ENCODE data around the gene ASB4.

ASB4 gene

DNA sequence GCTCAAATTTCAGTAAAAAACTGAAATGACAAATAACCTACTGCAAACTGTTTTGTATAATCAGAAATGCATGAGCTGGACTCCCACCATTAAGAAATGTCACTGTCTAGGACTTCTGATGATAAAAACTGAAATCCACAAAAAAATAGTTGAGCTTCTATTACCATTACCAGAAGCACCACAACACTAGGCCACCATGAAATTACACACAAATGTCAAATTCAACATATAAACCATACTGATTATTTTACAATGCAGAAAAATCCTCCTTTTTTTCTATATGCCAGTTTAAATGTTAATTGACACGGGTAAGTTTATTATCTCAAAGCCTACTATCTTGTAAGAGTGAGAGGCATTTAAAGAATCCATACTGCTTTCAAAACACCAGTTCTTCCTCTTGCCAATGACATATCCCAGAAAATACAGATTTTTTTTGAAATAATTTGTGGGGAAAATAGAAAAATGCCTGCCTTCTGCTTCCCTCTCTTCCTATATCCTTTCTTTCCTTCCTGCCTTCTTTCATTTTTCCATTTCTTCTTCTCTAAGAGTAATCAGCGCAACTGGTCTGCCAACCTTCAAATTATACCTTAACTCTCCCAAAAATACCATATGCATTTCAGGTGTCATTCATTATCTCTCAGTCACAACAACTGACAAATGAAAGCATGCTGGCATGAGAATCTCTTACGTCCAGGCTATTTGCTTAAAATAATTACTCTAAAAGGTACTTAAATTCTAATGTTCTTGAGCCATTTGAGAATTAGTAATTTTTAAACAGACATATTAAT lies 98.3 kb downstream of the ASB4 start:
- ChIA-PET CTCF (no interaction called here), POLR2A (no interaction called here)
- TF ChIP-seq, protein P1, sequence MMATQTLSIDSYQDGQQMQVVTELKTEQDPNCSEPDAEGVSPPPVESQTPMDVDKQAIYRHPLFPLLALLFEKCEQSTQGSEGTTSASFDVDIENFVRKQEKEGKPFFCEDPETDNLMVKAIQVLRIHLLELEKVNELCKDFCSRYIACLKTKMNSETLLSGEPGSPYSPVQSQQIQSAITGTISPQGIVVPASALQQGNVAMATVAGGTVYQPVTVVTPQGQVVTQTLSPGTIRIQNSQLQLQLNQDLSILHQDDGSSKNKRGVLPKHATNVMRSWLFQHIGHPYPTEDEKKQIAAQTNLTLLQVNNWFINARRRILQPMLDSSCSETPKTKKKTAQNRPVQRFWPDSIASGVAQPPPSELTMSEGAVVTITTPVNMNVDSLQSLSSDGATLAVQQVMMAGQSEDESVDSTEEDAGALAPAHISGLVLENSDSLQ (IDR thresholded peaks at IDR 0.05): no peak
- no peak for TF ChIP-seq CTBP1 (IDR thresholded peaks at IDR 0.05; ENCODE audit: borderline replicate concordance)
- TF ChIP-seq ZNF384 (IDR thresholded peaks at IDR 0.05): no peak
- no peak for TF ChIP-seq HDGF (IDR thresholded peaks at IDR 0.05; ENCODE audit: borderline replicate concordance)
- no peak for TF ChIP-seq BHLHE40 (IDR thresholded peaks at IDR 0.05; ENCODE audit: borderline replicate concordance)
- TF ChIP-seq TARDBP (IDR thresholded peaks at IDR 0.05): no peak
- no peak for TF ChIP-seq LEF1 (IDR thresholded peaks at IDR 0.05; ENCODE audit: borderline replicate concordance)
- TF ChIP-seq FOXA1 (IDR thresholded peaks at IDR 0.05): no peak
- TF ChIP-seq ELF4 (IDR thresholded peaks at IDR 0.05): no peak
- no peak for TF ChIP-seq L3MBTL2 (conservative IDR thresholded peaks at IDR 0.05)
- no peak for TF ChIP-seq NFRKB (IDR thresholded peaks at IDR 0.05)
- no peak for TF ChIP-seq ARNT (IDR thresholded peaks at IDR 0.05)
- TF ChIP-seq FOXM1 (IDR thresholded peaks at IDR 0.05; ENCODE audit: borderline replicate concordance): no peak
- no peak for TF ChIP-seq FOXK2 (IDR thresholded peaks at IDR 0.05)
- no peak for TF ChIP-seq SUZ12 (IDR thresholded peaks at IDR 0.05)
- TF ChIP-seq SP1 (IDR thresholded peaks at IDR 0.05): no peak

GRCh38 chr7:95584769-95585425 lies 99.2 kb downstream of the ASB4 start:
- POLR2A ChIA-PET: no interaction called here
- TF ChIP-seq HDGF (IDR thresholded peaks at IDR 0.05; ENCODE audit: borderline replicate concordance): no peak
- TF ChIP-seq L3MBTL2 (conservative IDR thresholded peaks at IDR 0.05): no peak
- no peak for TF ChIP-seq SP1 (IDR thresholded peaks at IDR 0.05)
- TF ChIP-seq LEF1 (IDR thresholded peaks at IDR 0.05; ENCODE audit: borderline replicate concordance): no peak
- TF ChIP-seq NFRKB (IDR thresholded peaks at IDR 0.05): no peak
- TF ChIP-seq, protein P1 (IDR thresholded peaks at IDR 0.05): no peak
- no peak for TF ChIP-seq FOXA1 (IDR thresholded peaks at IDR 0.05)
- TF ChIP-seq SUZ12 (IDR thresholded peaks at IDR 0.05): no peak
- TF ChIP-seq BHLHE40 (IDR thresholded peaks at IDR 0.05; ENCODE audit: borderline replicate concordance): no peak
- no peak for TF ChIP-seq FOXK2 (IDR thresholded peaks at IDR 0.05)
- no peak for TF ChIP-seq TARDBP (IDR thresholded peaks at IDR 0.05)
- TF ChIP-seq FOXM1 (IDR thresholded peaks at IDR 0.05; ENCODE audit: borderline replicate concordance): no peak
- no peak for TF ChIP-seq CTBP1 (IDR thresholded peaks at IDR 0.05; ENCODE audit: borderline replicate concordance)
- TF ChIP-seq ZNF384 (IDR thresholded peaks at IDR 0.05): no peak
- TF ChIP-seq ARNT (IDR thresholded peaks at IDR 0.05): no peak
- no peak for TF ChIP-seq ELF4 (IDR thresholded peaks at IDR 0.05)
- CTCF ChIA-PET: no interaction called here
- DNase-seq (ENCODE audit: extremely low spot score): no peak

More for the DNA sequence above, 98.3 kb downstream of the ASB4 start:
- DNase-seq (ENCODE audit: extremely low spot score): no peak

DNA sequence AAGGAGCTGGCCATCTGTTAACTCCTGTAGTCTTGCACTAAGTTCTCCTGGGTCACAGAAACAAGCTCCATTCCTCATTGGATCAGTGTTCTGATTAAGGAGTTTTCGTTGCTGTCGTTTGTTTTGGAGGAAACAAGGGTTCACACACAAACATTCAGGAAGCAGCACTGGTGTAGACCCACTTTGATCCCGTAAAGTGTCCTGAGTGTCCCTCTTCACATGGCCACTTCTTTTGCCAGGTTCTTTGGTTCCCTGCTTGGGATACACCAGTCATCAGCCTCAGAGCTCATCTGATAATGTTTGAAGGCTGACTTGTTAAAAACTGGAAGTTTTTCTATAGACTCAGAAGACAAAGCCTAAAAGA lies 99.7 kb downstream of the ASB4 start:
- ChIA-PET POLR2A (no interaction called here), CTCF (no interaction called here)
- DNase-seq (ENCODE audit: extremely low spot score): no peak
- no peak for TF ChIP-seq L3MBTL2 (conservative IDR thresholded peaks at IDR 0.05)
- TF ChIP-seq FOXM1 (IDR thresholded peaks at IDR 0.05; ENCODE audit: borderline replicate concordance): no peak
- TF ChIP-seq, protein P1 (IDR thresholded peaks at IDR 0.05): no peak
- no peak for TF ChIP-seq CTBP1 (IDR thresholded peaks at IDR 0.05; ENCODE audit: borderline replicate concordance)
- TF ChIP-seq LEF1 (IDR thresholded peaks at IDR 0.05; ENCODE audit: borderline replicate concordance): no peak
- no peak for TF ChIP-seq SUZ12 (IDR thresholded peaks at IDR 0.05)
- no peak for TF ChIP-seq NFRKB (IDR thresholded peaks at IDR 0.05)
- no peak for TF ChIP-seq ARNT (IDR thresholded peaks at IDR 0.05)
- no peak for TF ChIP-seq ELF4 (IDR thresholded peaks at IDR 0.05)
- TF ChIP-seq FOXA1 (IDR thresholded peaks at IDR 0.05): no peak
- TF ChIP-seq ZNF384 (IDR thresholded peaks at IDR 0.05): no peak
- TF ChIP-seq SP1 (IDR thresholded peaks at IDR 0.05): no peak
- TF ChIP-seq BHLHE40 (IDR thresholded peaks at IDR 0.05; ENCODE audit: borderline replicate concordance): no peak

DNA sequence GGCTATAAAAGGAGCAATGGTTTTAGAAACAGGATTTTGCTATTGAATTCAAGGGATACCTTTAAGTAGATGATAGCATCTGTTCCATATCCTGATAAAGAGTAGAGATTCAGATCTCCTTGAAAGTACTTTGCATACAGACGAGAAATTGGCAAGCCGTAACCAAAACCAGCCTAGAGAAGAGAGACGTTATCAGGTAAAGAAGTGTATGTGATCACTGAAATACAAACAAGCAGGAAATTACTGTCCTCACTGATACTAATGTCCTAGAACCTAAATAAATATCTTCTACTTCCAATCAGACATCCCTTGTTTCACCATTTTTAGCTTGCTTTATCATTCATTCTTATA lies 101.2 kb downstream of the ASB4 start:
- CTCF ChIA-PET: no interaction called here
- no peak for DNase-seq (ENCODE audit: extremely low spot score)
- POLR2A ChIA-PET: no interaction called here
- no peak for TF ChIP-seq SUZ12 (IDR thresholded peaks at IDR 0.05)
- no peak for TF ChIP-seq LEF1 (IDR thresholded peaks at IDR 0.05; ENCODE audit: borderline replicate concordance)
- no peak for TF ChIP-seq CTBP1 (IDR thresholded peaks at IDR 0.05; ENCODE audit: borderline replicate concordance)
- TF ChIP-seq FOXA1 (IDR thresholded peaks at IDR 0.05): no peak
- TF ChIP-seq ZNF384 (IDR thresholded peaks at IDR 0.05): no peak
- TF ChIP-seq, protein P1 (IDR thresholded peaks at IDR 0.05): no peak
- TF ChIP-seq FOXM1 (IDR thresholded peaks at IDR 0.05; ENCODE audit: borderline replicate concordance): no peak
- no peak for TF ChIP-seq NFRKB (IDR thresholded peaks at IDR 0.05)
- TF ChIP-seq L3MBTL2 (conservative IDR thresholded peaks at IDR 0.05): no peak
- no peak for TF ChIP-seq FOXK2 (IDR thresholded peaks at IDR 0.05)
- TF ChIP-seq ARNT (IDR thresholded peaks at IDR 0.05): no peak
- TF ChIP-seq HDGF (IDR thresholded peaks at IDR 0.05; ENCODE audit: borderline replicate concordance): no peak

- POLR2A ChIA-PET: no interaction called here
- TF ChIP-seq L3MBTL2 (conservative IDR thresholded peaks at IDR 0.05) (no peak), CTBP1 (IDR thresholded peaks at IDR 0.05; ENCODE audit: borderline replicate concordance) (no peak), ELF4 (IDR thresholded peaks at IDR 0.05) (no peak), ZNF384 (IDR thresholded peaks at IDR 0.05) (no peak), FOXA1 (IDR thresholded peaks at IDR 0.05) (no peak), SP1 (IDR thresholded peaks at IDR 0.05) (no peak), SUZ12 (IDR thresholded peaks at IDR 0.05) (no peak), ARNT (IDR thresholded peaks at IDR 0.05) (no peak), FOXK2 (IDR thresholded peaks at IDR 0.05) (no peak), HDGF (IDR thresholded peaks at IDR 0.05; ENCODE audit: borderline replicate concordance) (no peak), BHLHE40 (IDR thresholded peaks at IDR 0.05; ENCODE audit: borderline replicate concordance) (no peak), LEF1 (IDR thresholded peaks at IDR 0.05; ENCODE audit: borderline replicate concordance) (no peak), TARDBP (IDR thresholded peaks at IDR 0.05) (no peak), NFRKB (IDR thresholded peaks at IDR 0.05) (no peak), FOXM1 (IDR thresholded peaks at IDR 0.05; ENCODE audit: borderline replicate concordance) (no peak)
- TF ChIP-seq, protein P1 (IDR thresholded peaks at IDR 0.05): no peak
- CTCF ChIA-PET: no interaction called here
- DNase-seq (ENCODE audit: extremely low spot score): no peak
Observed at GRCh38 chr7:95589031-95589430, 103.3 kb downstream of the ASB4 start.

All from HEK293T (cell line).